CD4-positive, alpha-beta T cell treated with Interleukin-21 for 1 hour (primary cell): ENCODE results near the gene BTG3.

Experiments used
- DNase-seq: peaks from one replicate; pipeline ENCODE4 v3.0.0-alpha.2; 2020

Gene BTG3

DNA sequence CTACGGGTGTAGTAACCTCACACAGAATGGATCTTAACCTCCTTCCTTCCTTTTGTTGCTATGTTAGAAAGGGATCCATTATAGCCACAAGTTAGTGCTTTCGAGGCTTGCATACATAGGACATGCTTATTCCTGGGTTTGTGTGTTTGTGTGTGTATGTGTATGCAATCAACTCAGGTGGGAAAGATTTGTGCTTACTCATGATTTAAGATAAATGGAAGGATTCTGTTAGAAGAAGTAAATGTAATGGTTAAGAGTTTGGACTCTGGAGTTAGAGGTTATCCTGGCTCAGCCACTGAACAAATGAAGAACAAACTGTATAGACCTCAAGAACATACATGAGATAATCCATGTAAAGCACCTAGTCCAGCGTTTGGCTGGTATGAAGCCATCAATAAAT lies 28.8 kb downstream of the BTG3 start:
- no peak for DNase-seq

DNA sequence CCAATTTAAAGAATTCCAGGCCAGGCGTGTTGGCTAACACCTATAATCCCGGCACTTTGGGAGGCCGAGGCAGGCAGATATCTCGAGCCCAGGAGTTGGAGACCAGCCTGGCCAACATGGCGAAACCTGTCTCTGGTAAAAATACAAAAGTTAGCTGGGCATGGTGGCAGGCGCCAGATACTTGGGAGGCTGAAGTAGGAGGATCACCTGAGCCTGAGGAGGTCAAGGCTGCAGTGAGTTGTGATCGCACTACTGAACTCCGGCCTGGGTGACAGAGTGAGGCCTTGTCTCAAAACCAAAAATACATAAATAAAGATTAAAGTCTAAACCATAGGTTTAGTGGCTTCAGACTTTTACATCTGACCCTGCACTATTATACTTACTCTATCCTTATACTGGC lies 32.4 kb downstream of the BTG3 start:
- DNase-seq, result no peak

DNA sequence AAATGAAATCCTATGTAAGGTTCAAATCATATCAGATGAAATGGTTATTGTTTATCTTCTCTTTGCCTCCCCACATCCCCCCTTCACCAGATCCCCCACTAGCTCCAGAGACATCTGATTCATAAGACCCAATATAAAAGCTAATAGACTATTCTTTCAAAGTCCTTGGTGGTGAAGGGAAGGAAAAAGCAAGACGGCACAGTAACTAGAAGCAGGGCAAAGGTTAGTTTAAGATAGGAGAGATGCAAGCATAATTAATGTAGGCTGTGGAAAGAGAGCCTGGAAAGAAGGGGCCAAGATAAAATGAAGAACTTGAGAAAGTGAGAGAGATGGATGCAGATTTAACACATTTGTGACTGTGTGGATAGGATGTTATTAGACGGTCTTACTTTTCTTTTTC lies 33.8 kb downstream of the BTG3 start:
- no peak for DNase-seq

DNA sequence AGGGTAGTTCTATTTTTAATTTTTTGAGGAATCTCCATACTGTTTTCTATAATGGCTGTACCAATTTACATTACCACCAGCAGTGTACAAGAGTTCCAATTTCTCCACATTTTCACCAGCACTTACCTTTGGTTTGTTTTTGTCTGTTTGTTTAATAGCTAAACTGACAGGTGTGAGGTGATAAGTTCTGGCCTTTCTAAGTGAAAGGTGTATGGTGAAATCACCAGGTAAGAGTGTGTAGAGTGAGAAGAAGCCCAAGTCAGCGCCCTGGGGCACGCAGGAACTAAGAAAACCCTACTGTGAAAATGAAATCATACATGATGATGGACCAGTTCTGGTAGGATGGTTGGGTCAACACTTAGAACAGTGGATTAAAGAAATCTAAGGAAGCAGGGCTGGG lies 34.5 kb downstream of the BTG3 start:
- DNase-seq, result no peak

DNA sequence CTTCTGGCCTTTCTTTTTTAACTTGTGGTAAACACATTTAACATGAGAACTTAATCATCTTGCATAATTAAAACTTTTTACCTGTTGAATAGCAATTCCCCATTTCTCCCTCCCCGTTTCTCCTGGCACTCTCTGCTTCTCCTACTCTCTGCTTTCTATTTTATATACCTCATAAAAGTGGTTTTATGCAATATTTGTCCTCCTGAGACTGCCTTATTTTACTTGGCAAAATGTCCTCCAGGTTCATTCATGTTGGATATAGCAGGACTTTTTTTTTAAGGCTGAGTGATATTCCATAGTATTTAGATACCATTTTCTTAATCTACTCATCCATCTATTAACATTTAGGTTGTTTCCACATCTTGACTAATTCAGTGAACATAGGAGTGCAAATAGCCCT lies 35.0 kb downstream of the BTG3 start:
- no peak for DNase-seq

DNA sequence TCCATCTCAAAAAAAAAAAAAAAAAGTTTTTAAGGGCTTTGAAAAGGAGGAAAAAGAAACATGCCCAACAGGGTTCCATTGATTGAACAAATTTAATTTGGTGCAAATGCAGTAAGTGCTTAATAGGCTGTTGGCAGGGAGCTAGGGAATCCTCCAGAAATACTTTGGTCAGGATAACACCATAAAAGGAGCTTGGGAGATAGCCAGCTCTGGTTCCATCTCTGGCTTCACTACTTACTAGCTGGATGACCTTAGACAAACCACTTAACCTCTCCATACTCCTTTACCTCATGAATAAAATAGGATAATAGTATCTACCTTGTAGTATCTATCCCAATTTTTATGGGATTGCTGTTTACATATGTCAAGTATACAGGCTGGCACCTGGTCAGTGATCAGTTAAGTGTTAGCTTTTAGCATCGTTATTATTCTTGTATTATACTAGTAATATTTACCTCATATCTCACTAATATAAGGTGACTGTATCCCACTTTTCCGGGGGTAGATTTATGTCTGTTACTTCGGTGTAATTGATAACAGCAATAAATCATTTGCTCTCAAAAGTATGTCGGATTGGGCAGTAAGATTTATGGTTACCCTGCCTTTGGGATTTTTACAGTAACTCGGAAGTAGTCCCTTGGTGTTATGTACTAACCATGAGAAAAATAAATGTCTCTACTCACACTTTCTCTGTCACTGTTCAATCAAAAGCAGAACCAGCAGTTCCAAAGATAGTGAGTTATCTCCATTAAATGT lies 36.4 kb downstream of the BTG3 start:
- DNase-seq, result no peak

DNA sequence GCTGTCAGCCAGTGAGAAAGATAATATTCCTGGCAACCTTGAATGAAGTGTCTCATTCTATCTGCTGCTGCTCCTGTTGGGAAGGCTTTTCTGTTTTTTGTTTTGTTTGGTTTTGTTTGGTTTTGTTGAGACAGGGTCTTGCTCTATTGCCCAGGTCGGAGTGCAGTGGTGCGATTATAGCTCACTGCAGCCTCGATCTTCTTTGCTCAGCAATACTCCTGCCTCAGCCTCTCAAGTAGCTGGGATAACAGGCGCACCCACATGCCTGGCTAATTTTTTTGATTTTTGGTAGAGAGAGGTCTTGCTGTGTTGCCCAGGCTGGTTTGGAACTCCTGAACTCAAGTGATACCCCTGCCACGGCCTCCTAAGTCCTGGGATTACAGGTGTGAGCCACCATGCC lies 37.6 kb downstream of the BTG3 start:
- no peak for DNase-seq

DNA sequence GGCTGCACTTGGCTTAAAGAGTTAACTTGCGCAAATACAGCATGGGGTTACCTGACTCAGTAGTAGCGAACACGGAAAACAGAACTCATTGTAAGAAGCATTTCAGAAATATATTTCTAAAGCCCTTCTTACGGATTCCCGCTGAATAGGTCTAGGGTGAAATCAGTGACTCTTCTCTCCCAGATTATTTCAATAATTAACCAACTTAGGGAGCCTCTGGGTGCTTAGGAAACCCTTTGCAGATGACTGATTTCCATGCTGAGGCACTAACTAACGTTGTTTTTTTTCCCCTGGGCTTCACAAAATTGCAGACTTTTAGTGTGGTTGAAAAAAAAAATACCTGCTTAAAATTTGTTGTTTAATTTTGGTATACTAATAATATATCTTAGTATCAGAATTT lies 40.3 kb downstream of the BTG3 start:
- DNase-seq, result no peak

DNA sequence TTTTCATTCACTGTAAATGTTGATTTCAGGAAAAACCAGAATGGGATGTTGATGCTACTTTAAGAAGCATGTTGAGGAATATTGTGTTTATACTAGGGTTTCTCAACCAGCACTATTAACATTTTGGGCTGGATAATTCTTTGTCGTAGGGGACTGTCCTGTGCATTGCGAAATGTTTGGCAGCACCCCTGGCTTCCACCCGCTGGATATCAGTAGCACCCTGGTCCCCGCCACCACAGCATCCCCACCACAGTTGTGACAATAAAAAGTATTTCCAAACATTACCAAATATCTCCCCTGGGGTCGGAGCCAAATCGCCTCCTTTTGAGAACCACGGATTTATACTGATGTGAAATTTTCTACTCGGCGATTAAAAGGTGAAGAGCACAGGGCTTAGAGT lies 41.9 kb downstream of the BTG3 start:
- no peak for DNase-seq

DNA sequence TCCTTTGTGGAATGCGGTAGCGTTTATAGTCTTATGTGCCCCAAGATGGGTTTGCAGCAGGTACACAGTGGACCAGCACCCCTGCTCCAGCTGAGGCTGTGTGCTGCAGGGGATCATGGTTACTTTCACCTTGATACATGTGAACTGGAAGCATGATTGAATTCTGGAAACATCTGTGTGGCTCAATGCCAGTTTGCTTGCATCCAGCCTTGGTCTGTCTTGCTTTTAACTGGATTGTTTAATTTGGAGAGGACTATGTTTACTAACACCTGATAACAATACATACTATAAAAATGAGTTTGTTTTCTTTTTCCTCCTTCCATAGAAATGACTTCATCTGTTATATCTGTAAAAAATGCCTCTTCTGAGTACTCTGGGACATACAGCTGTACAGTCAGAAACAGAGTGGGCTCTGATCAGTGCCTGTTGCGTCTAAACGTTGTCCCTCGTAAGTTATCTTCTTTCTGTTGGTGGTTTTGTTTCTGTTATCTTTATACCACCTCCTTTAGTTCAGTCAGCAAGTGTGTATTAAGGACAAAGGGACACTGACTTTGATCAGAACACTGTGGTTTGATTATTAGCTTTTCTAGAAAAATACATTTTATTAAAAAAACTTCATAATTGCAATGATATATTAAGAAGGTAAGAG lies 52.2 kb downstream of the BTG3 start:
- DNase-seq, result no peak

DNA sequence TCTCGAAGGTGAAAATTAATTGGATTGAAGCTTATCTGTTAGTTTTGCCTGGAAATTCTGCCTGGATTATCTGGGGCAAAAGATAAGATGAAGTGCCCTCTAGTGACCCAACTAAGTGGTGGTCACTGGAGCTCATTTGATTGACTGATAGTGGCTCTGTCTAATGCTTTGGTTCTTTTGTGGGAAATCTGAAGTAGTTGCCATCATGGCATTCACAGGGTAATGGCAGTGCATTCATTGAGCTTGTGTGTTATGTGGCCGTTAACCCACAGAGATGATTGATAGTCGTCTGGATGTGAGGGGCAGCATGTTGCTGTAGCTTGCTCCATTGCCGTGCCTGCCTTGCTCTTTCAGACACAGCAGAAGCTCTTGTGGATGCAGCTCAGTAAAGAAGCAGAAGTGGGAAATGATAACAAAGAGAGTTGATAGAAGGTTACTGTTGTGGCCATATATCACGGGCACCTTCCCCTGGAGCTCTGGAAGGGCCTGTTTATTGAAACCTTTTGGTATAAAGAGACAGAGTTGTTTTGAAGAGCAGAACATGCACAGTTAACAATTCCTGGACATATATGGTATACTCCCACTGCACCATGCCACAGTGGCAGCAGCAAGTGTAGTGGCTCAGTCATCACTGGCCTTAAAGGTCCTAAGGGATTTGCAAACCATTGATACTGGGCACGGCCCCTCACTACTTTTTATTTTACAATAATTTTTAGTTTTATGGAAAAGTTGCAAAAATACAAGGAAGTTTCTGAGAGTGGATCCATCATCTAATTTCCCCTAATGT lies 57.8 kb downstream of the BTG3 start:
- DNase-seq, result no peak

DNA sequence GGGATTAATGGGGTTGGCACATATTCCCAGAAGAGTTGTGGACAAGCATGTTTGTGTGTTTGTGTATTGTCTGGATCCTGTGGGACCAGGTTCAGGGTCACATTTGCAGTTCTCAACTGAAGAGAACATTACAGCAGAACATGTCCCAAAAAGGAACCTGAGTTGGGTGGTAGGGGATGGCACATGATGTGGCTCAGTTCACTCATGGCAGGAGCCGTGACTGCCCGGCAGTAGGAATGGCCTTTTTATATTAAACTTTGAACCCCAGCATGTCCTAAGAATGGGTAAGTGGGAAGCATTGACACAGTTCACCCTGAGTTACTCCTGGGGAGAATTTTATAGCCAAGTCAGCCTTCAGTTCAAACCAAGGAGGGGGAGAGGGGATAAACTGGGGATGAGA lies 58.6 kb downstream of the BTG3 start:
- no peak for DNase-seq

DNA sequence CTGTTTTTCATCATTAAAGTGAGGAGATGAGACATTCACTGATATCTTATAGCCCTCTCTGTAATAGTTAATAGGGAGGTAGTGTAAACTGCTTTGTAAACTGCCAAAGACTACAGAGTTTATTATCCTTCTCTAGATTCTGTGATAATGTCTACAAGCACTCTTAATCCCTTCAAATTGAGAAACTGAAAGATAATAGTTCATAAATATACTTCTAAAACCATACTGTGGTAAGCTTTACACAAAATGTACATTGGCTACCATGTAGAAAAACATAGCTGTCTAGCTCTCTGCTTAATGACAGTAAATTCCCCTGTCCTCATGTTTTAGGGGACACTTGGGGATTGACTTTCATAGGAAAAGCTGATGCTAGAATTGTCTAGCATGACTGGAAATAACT lies 60.3 kb downstream of the BTG3 start:
- DNase-seq, result no peak

DNA sequence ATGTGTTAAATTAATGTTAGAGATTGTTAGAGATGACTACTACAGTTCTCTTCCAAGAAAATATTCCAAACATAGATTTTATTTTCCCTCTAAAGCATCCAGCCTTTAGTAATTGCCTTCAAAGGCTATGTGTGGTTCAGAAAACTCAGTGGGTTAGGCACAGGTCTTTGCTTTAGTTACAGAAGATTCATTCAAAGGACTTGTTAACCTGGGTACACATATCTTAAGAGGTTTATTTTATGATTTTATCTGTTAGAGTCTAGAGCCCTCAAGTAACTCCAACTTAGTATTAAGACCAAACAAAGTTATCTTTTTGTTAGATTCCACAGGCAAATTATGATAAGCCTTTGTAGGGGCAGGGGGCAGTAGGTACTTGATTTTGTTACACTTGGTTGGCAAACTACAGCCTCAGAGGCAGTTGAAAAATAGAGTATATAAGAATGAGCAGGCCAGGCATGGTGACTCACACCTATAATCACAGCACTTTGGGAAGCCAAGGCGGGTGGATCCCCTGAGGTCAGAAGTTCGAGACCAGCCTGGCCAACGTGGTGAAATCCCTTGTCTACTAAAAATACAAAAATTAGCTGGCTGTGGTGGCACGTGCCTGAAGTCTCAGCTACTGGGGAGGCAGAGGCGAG lies 61.9 kb downstream of the BTG3 start:
- no peak for DNase-seq

DNA sequence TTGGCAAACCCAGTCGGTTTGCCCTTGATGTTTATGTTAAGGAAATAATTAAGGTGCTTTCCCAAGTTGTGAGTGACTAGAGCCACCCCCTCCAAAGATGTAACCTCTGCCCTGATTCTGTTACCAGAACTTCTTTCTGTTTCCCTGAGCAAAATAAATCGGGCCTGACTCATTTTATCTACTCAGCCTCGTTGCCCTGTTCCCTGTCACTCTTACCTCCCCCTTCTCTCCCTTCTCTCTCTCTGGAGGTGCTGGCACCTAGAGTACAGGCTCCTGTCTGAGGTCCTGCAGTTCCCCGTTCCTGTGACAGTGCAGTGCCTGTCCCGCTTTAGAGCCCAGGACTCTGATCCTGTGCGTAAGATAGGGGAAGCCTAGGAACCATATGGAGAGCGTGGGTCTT lies 64.4 kb downstream of the BTG3 start:
- DNase-seq, result no peak

DNA sequence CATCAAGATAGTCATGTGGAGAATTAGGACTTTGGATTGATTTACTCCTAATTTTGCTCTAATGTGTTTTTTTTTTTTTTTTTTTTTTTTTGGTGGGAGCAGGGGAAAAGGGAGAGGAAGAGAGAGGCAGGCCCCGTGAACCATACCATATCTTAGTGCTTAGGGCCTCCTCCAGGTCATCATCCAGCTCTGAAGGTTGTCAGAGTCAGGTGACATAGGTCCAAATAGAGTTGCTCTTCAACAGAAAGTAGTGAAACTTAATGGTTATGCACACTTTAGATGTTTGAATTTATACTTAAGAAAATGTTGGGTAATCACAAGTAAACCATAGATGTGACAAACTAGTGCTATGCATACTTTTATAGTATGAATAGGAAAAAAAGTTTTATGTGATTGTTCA lies 67.7 kb downstream of the BTG3 start:
- DNase-seq, result no peak
